GM18858 (cell line): ENCODE results near the gene MICU1.
"Not testable (repeated sequence)": the region's sequence is repeated elsewhere in the genome, so short reads cannot be mapped to it uniquely, and the experiment has no call there.

Experiments
- ATAC-seq: cut with Tn5 transposase; IDR thresholded peaks from one replicate; pipeline ENCODE4 v1.9.1; 2021; ENCODE audit not compliant: unreplicated experiment

MICU1 gene

DNA sequence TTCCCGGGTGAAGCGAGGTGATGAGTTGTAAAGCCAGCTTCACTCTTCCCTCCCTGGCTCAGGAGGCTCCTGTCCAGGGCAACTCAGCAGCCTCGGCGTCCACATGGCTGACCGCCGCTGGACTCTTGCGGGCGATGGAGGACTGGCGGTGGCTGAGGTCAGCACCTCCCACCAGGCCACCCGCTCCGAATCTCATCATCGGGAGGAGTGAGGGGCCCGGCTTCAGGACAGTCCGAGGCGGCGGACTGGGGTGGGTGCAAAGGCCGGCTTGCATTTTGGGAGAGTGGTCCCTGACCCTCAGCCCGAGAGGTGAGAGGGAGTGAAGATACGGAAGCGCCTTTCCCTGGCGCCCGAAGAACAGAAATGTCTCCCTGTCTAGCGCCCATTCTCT is 271.9 kb downstream of the MICU1 start:
- peak; percentile 8 for ATAC-seq

- no peak for ATAC-seq
These were observed 272.6 kb downstream of the MICU1 start for GRCh38 chr10:72353028-72353964.

GRCh38 chr10:72351479-72351878 is 274.4 kb downstream of the MICU1 start:
- ATAC-seq, result no peak

DNA sequence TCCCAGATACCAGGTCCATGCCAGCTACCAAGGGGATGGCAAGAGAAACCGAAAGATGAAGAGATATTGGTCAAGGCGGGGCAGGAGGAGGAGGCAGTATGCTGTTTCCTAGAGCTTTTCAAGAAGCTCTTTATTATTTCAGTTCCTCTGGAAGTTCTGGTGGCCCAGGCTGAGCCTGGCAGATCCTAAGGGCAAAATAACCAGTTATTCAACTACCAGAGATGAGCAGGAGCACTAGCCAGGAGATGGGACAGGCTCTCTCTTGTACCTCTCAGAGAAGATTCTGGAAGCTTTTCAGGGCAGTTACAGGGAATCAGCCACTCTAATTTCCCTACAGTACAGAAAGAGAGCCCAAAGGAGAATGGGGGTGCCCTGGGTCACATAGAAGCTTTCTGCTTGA is 276.4 kb downstream of the MICU1 start:
- no peak for ATAC-seq

DNA sequence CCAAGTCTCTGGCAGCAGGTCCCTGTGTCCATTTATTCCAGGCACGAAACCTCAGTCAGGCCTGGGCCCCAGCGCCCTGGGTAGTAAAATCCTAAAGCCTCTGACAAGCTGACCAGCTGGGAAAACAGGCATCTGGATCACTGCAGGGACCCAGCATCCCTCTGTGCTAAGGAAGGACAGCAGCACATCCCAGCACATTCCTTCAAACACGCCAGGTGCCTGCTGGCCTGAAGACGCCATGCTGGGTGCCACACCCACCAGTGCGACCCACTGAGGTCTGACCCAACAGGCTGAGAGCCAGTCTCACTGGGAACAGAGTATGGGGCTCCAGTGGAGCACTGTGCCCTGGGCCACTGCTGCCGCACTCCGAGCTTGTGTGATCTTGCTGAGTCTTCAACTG is 277.6 kb downstream of the MICU1 start:
- ATAC-seq, result no peak

DNA sequence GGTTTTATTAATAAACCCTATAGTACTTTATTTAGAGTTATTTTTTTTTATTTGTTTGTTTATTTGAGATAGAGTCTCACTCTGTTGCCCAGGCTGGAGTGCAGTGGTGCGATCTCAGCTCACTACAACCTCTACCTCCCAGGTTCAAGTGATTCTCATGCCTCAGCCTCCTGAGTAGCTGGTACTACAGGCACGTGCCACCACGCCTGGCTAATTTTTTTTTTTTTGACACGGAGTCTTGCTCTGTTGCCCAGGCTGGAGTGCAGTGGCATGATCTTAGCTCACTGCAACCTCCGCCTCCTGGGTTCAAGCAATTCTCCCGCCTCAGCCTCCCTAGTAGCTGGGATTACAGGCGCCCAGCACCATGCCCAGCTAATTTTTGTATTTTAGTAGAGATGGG is 279.8 kb downstream of the MICU1 start:
- not testable (repeated sequence) for ATAC-seq

DNA sequence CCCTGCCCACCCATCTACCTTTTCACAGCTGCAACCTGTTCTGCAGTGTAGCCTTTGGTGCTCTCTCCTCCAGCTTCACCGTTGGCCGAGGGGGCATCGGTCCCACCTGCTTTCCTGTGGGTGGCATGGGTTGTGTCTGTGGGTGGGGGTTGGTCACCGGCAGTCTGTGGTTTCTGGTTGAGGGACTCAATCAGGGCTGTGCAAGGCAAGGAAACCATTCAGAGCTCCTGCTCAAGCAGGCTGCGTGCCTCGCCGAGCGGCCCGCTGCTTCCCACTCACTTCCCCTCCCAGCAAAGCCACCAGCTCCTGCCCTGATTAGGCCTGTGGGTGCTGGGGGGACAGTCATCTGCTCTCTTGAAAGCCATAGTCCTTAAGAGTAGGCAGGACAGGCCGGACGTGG is 280.9 kb downstream of the MICU1 start:
- ATAC-seq, result no peak

- ATAC-seq, result no peak
These were observed 283.0 kb downstream of the MICU1 start for GRCh38 chr10:72342911-72343310.

DNA sequence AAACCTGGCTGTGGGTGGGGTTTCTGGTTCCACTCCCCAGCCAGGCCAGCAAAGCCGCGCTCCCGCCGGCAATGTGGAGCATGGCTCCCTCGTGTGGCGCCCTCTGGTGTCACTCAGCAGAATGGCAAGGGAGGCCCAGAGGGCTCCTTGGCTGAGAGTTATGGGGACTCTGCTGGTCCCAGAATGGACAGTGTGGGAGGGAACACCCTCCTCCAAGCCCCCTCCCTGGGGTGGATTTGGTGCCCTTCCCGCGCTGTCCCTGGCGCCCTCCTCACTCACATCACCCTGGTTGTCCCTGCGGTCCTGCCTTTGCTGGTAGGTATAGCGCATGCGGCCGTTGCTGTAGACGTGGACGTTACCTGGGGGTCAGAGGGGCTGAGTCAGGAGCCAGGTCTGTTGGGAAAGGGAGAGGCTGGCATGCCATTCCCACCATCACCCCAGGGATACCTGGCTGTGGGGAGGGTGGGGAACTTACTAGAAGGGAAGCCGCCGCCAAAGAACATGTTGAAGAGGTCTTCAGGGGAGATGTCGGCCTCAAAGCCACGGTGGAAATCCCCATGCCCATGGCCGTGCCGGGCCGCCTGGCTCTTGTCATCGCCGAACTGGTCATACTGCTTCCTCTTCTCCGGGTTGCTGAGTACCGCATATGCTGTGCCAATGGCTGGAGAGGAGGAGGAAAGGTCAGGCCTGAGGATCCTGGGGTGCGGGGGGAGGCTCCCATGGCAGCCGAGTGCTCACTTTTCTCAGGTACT is 285.2 kb downstream of the MICU1 start:
- ATAC-seq, result no peak

- no peak for ATAC-seq
These were observed 287.7 kb downstream of the MICU1 start for GRCh38 chr10:72338180-72338579.

DNA sequence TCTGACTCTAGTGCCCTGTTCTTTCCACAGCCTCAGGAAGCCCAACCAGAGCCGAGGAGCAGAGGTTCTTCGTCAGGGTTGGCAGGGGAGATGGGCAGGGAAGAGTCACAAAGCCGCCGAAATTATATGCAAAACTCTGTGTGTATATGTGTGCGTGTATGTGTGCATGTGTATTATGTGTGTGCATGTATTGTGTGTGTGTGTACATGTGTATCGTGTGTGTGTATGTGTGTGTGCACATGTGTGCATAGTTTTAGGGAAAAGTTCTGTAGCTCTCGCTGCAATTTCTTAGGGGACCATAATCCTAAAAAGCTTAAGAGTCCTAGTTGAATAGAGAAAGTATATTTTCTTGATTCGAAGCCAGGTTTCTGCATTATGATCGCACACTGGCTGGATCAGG is 288.2 kb downstream of the MICU1 start:
- no peak for ATAC-seq

DNA sequence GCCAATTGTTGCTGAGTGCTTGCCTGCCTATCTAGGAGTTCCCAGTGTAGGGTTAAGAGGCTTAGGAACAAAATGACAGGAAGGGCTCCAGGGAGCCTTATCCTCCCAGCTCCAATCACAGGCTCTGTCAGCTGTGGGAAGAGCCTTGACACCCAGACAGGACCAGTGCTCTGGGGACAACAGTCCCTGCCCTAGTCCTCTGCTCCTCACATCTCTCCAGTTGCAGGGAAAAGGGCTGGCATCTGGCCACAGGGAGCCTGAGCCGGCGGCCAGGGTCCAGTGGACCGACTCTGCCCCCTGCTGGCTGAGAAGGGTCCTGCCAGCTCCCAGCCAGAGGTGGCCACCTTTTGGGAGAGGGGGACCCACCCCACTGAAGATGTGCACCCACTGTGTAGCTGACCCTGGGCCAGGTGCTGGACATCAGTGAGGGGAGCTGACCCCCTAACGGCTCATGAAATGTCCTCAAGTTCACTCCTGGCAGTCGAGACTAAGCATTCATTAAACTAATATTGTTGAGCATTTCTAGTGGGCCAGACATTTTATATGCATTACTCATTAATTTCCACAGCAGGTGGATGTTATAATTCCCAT is 288.7 kb downstream of the MICU1 start:
- ATAC-seq, result no peak

DNA sequence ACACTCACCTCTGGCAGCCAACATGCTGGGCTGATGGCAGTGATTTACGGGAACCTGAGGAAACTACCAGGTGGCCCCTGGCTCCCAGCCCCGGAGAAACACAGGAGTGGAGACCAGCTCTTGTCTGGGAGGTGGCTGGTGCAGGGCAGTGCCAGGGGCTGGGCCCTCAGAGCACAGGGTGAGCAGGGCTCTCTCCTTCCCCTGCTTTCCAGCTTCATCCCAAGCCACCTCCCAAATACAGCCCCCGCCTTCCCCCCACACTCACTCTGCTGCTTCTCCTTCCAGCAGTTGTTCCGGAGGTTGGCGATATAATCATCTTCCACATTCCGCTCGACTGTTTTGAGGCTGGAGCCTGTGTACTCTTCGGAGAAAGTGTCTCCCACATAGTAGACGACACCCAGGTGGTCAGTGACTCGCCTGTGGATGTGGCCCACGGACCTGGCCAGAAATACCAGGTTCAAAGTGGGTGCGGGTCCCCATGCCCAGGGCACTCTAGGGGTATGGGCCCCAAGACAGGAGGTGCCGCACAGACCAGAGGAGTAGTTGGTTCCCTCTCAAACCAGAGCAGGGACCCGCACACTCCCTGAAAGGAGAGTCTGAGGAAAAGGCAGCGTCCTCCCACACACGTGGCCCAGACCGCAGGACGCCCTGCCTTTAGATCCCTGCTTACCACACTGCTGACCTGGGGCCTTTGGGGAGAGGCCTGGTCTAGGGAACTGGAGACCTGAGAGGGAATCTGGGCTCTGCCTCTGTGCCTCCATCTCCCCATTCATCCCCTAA is 289.4 kb downstream of the MICU1 start:
- no peak for ATAC-seq

DNA sequence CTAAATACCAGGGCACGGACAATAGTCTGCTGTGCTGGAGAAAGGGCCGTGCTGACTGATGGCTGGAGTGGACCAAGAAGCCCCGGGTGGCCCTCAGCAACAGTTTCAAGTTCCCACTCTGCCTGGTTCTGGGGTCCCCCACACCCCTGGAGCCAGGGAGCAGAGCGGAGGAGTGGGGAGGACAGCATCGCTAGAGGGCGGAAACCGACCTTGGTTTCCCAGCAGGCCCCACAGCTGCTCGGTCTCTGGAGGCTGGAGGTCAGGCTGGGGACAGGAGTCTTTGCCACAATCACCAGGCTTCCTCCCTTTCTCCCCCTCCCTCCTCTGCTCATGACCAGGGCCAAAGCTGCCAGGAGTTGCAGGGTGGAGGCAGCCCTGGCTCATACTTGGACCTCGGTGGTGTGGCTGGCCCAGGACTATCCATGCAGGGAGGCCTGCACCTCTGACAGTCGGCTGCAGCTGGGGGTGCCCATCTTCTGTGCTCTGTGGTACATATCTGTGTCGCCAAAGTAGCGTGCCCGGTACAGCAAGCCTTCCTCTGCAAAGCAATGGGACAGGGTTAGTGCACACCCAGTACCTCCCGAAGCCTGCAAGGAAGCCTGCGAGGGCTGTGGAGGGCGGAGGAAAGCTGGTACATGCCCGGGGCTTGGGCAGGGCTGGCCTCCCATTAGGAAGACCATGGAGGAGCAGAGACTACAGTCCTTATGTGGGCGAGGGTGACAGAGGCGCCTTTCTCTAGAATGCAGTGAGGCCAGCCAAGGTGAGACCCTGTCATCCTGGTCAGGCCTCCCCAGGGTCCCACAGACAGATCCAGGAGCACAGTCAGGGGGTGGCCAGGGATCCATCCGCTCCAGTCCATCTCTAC is 290.3 kb downstream of the MICU1 start:
- ATAC-seq, result peak; percentile 21

DNA sequence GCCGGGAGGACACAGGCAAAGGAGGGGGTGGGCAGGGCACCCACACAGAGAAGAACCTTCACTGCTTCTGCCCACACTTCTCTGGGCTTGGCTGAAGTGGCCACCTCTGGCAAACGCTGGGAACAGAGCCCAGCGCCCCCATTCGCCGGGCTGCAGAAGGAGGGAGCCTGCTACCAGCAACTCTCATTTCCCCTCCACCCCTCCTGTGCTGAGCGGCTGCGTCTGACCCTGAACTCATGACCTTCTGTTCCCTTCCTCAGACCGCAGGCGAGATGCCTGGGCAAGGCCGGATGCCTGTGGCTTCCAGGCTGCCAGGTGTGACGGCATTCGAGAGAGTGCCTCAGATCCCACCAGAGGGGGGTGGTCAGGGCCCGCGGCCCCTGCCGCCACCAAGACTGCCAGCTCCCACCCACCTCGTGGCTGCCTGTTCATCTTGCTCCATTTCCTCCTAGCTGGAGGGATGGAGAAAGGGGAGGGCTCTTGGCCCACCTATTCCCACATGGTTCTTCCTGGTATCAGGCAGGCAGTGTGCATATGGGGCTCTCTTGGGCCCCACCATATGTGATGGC is 291.0 kb downstream of the MICU1 start:
- peak; percentile 58 for ATAC-seq

DNA sequence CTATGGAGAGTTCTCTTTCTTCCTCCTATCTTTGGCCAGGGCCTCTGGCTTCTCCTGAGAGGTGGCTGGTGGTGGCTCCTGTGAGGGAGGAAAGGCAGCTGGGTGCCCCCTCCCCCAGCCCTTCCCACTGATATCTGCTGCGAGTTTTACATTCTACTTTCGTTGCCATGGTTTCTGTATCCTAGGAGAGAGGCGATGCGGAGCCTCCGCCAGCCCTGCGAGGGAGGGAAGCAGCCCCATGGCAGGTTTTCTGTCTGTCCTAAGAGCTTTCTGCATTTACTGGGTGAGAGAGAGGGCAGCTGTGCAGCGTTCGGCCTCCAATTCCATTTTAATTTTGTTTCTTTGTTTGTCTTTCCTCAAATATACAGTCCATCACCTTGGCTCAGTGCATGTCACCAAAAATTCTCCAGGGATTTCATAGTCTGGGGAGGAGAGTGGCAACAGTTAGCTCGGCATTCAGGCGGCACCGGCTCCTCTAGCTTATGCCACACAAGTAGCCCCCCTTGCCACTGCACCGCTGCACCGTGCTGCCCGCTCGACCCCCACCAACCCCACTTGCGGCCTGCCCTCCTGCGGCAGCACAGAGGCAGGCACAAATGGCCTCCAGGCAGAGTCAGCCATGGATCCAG is 291.6 kb downstream of the MICU1 start:
- ATAC-seq, result no peak

DNA sequence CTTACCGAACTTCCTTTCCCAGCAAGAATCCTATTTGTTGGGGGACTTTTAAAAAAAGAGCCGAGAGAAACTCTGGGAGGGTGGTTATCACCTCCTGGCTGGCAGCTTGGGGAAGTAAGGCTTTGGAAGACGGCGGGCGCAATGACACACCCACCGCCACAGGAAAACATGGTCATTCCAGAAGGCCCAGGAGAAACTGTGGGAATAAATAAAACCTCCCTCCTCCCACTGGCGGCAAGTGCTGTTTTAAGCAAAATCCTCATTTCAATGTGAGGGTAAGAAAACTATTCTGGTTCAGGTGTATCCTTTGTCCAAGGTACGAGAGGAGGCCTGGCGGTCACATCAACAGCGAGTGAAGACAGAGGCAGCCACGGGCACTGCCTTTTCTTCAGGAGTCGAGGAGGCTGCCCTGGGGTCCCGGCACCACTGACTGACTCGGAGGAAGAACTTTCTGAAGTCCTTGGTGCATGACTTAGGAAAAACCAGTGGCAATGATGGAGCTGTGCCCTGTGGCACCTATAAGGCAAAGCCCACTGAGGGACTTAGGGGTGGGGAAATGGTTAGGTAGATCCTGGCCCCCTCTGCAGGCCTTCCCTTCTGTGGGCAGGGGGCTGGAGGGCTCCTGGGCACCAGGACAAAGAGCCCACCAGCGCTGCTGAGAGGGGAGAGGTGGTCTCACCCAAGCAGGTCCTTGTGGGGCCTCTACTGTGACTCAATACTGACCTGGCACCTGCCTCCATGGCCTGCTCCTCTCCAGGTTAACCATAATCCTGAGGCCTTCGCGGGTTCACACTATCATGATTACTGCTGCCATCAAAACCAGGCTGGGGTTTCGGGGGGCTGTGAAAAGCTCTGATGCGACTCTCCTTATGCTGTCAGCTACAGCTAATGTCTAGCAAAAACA is 292.5 kb downstream of the MICU1 start:
- ATAC-seq, result no peak

DNA sequence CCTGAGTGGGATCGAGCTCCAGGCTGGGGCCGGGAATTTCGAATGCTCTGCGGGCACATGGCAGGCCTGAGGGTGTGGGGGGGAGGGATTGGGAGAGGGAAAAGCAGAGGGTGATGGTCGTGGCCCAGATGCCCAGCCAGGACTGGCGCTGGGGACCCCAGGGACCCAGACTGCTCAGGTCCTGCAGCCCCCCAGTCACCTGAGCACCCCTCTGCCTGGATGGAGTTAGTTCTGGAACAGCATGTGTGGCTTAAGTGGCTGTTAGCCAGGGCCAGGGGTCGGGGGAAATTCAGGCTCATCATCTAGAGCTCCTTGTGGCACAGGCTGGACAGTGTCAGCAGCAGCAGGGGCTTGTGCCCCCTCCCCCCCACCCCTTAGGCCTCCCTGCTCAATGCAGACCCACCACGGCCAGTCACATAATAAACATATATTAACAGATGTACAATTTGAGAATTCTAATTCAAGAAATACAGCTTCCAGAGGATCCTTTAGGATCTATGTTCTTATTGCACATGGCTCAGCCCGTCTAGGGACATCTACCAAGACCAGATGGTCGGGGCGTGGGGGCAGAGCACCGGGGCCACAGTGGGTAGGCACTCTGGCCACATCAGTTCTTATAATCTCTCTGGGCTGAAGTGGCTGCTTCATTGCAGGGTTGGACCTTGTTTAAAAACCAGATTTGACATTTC is 293.3 kb downstream of the MICU1 start:
- no peak for ATAC-seq
